Lower leg skin (tissue), 4 donors: ENCODE results near the gene PLPPR2. TPM values are rescaled to one million over a fixed set of nuclear protein-coding genes. Genes with fewer than 3 reads are reported as not detected.
A peak's percentile ranks its signal among the peaks of the same experiment; 100 is the strongest.
"Not testable (repeated sequence)": the region's sequence is repeated elsewhere in the genome, so short reads cannot be mapped to it uniquely, and the experiment has no call there.

Experiments used
- DNase-seq, 2 donors: peaks; one replicate each; pipeline ENCODE4 v3.0.0-alpha.2; 2019; ENCODE audit warnings: low spot score in 2 of 2
- H3K4me3 ChIP-seq: fragments of 200-600 bp; sonication (generic); 2 replicates; pipeline ENCODE4 v1.5.1; 2017; ENCODE audit warnings: mild to moderate bottlenecking, low read depth; ENCODE audit not compliant: poor library complexity, severe bottlenecking
- CTCF ChIP-seq, 3 donors: fragments of 450-650 bp; IDR thresholded peaks; one replicate each; pipeline ENCODE4 v1.5.1; 2016; ENCODE audit warnings: antibody characterized with exemption in 3 of 3, mild to moderate bottlenecking in 3 of 3, moderate library complexity in 2 of 3
- POLR2A ChIP-seq, 2 donors: fragments of 450-650 bp; IDR thresholded peaks; one replicate each; pipeline ENCODE4 v1.6.1; 2016 to 2017; ENCODE audit warnings: antibody characterized with exemption in 2 of 2, mild to moderate bottlenecking in 1 of 2, moderate library complexity in 1 of 2
- WGBS, 2 donors: methylation state at CpG; one replicate each; pipeline ENCODE4 v1.1.5; 2018; 5-methylcytosine and 5-hydroxymethylcytosine counted together
- intact Hi-C: fragments of 100-400 bp; cut with DNase I; formaldehyde crosslinking; loops from one replicate; pipeline ENCODE4 v1.15.0; 2023; ENCODE audit warnings: low total_unique reads
- total RNA-seq, 4 donors: library from RNA; depleted of rRNA; stranded (reverse); fragments of >200 nt; gene quantifications; one replicate each; pipeline ENCODE4 v1.1.0, GENCODE V29; 2016

The PLPPR2 gene
- total RNA-seq, 4 donors from 2014 or later, result 18.6 to 40.6 (median 29.8) TPM

- peak; percentile 99 to 100 for DNase-seq
- H3K4me3 ChIP-seq, result peak within 1 kb of the TSS; percentile 52
- no peak for TF ChIP-seq CTCF (IDR thresholded peaks at IDR 0.05)
- TF ChIP-seq POLR2A (IDR thresholded peaks at IDR 0.05), result no peak
- intact Hi-C loops, result no loop called here
- 0 to 1% methylated on average over 50 of the region's 50 CpGs for WGBS, 2 donors
Observed at GRCh38 chr19:11346104-11346940, 8.9 kb upstream of the PLPPR2 start, which contains the start of the genes CCDC159 and TMEM205. Gene CCDC159 (plus strand): TSS chr19:11346519. CDS start chr19:11346607, 88 bp downstream. Gene TMEM205 (minus strand): TSS chr19:11346268. CDS start chr19:11345619, 649 bp downstream.

GRCh38 chr19:11347546-11348039, 7.6 kb upstream of the PLPPR2 start:
- 73 to 74% methylated on average over 7 of the region's 7 CpGs for WGBS, 2 donors
- no peak overlapping the region for H3K4me3 ChIP-seq
- TF ChIP-seq CTCF (IDR thresholded peaks at IDR 0.05) (no peak), POLR2A (IDR thresholded peaks at IDR 0.05) (no peak)
- intact Hi-C loops, result no loop called here
- DNase-seq, result no peak

- H3K4me3 ChIP-seq, result no peak overlapping the region
- no peak for DNase-seq
- intact Hi-C loops, result no loop called here
- 92% methylated on average over 4 of the region's 4 CpGs for WGBS, 2 donors
- TF ChIP-seq POLR2A (IDR thresholded peaks at IDR 0.05) (no peak), CTCF (IDR thresholded peaks at IDR 0.05) (no peak)
Observed at GRCh38 chr19:11349171-11349570, 6.1 kb upstream of the PLPPR2 start.

GRCh38 chr19:11354102-11354501, 1.1 kb upstream of the PLPPR2 start:
- intact Hi-C loops, H3K4me3 ChIP-seq, DNase-seq: not testable (repeated sequence)
- 98% methylated on average over 4 of the region's 4 CpGs for WGBS, 2 donors

GRCh38 chr19:11356074-11356397, 804 bp downstream of the PLPPR2 start:
- no peak overlapping the region for H3K4me3 ChIP-seq
- no peak for DNase-seq
- TF ChIP-seq CTCF (IDR thresholded peaks at IDR 0.05), result no peak
- no peak for TF ChIP-seq POLR2A (IDR thresholded peaks at IDR 0.05)
- intact Hi-C loops, result no loop called here
- WGBS, 2 donors, result 79 to 80% methylated on average over 6 of the region's 6 CpGs

- WGBS, 2 donors, result 81 to 87% methylated on average over 10 to 11 of the region's 11 CpGs
- no peak for DNase-seq
- H3K4me3 ChIP-seq, result no peak overlapping the region
- TF ChIP-seq CTCF (IDR thresholded peaks at IDR 0.05) (no peak), POLR2A (IDR thresholded peaks at IDR 0.05) (no peak)
- intact Hi-C loops, result no loop called here
Observed at GRCh38 chr19:11356676-11357550, 1.7 kb downstream of the PLPPR2 start.
